ENCODE results near the gene SLC13A2. TPM values are rescaled to one million over a fixed set of nuclear protein-coding genes. Genes with fewer than 3 reads are reported as not detected.

The SLC13A2 gene
- total RNA-seq, 4 donors from 2014 or later: 49.7 to 95.0 (median 50.3) TPM; not detected in 1

- no peak for DNase-seq
- in situ Hi-C loops (cut with MboI; ENCODE audit: low pct_ligation_motif_present in 1 of 4, low pct_unique_long_range_greater_than_20kb in 1 of 4, low sequenced_read_pairs in 3 of 4): no loop called here
- Histone ChIP-seq H3K27me3 (no peaks in the 10 kb centered on the region), H3K36me3 (no peaks in the 10 kb centered on the region), H3K27ac (no peak overlapping the region), H3K4me1 (peaks cover 0 to 10% (median 3%) of the 10 kb centered on the region in 4 donors), H3K9me3 (no peaks in the 10 kb centered on the region), H3K4me3 (no peak overlapping the region)
- intact Hi-C loops (cut with DNase I; ENCODE audit: low total_unique reads): no loop called here
- TF ChIP-seq POLR2AphosphoS5 (IDR thresholded peaks at IDR 0.05) (no peak), POLR2A (IDR thresholded peaks at IDR 0.05) (no peak), EP300 (IDR thresholded peaks at IDR 0.05; ENCODE audit: low read depth) (no peak)
- TF ChIP-seq, protein P1, sequence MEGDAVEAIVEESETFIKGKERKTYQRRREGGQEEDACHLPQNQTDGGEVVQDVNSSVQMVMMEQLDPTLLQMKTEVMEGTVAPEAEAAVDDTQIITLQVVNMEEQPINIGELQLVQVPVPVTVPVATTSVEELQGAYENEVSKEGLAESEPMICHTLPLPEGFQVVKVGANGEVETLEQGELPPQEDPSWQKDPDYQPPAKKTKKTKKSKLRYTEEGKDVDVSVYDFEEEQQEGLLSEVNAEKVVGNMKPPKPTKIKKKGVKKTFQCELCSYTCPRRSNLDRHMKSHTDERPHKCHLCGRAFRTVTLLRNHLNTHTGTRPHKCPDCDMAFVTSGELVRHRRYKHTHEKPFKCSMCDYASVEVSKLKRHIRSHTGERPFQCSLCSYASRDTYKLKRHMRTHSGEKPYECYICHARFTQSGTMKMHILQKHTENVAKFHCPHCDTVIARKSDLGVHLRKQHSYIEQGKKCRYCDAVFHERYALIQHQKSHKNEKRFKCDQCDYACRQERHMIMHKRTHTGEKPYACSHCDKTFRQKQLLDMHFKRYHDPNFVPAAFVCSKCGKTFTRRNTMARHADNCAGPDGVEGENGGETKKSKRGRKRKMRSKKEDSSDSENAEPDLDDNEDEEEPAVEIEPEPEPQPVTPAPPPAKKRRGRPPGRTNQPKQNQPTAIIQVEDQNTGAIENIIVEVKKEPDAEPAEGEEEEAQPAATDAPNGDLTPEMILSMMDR (IDR thresholded peaks at IDR 0.05): no peak
These were observed 4.7 kb upstream of the SLC13A2 start for GRCh38 chr17:28468781-28469180.

DNA sequence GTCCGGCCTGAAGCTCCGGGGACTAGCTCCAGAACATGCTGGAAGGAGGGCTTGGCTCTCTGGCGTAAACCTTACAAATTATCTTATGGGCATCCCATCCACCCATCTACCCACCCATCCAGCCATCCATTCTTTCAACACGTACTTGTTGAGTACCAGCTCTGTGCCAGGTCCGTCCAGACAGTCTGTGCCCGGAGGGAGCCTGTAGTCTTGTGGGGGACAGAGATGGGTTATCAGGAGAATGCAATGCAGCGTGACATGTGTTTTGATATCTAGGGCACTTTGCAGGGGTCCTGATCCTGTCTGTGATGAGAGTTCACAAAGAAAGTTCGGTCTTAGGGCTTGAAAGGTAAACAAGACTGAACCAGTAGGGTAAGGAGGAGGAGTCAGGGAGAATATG is 4.1 kb upstream of the SLC13A2 start:
- Histone ChIP-seq H3K27ac (no peak overlapping the region), H3K9me3 (no peaks in the 10 kb centered on the region), H3K4me1 (peaks cover 0 to 16% (median 4%) of the 10 kb centered on the region in 4 donors), H3K4me3 (no peak overlapping the region), H3K36me3 (no peaks in the 10 kb centered on the region), H3K27me3 (no peaks in the 10 kb centered on the region)
- TF ChIP-seq POLR2AphosphoS5 (IDR thresholded peaks at IDR 0.05): no peak
- no peak for TF ChIP-seq EP300 (IDR thresholded peaks at IDR 0.05; ENCODE audit: low read depth)
- WGBS, 2 donors (ENCODE audit: low coverage in 1 of 2): 85 to 93% methylated on average over 3 to 8 of the region's 8 CpGs
- in situ Hi-C loops (cut with MboI; ENCODE audit: low pct_ligation_motif_present in 1 of 4, low pct_unique_long_range_greater_than_20kb in 1 of 4, low sequenced_read_pairs in 3 of 4): no loop called here
- no peak for DNase-seq
- intact Hi-C loops (cut with DNase I; ENCODE audit: low total_unique reads): no loop called here

GRCh38 chr17:28470266-28470913 is 3.1 kb upstream of the SLC13A2 start:
- TF ChIP-seq POLR2AphosphoS5 (IDR thresholded peaks at IDR 0.05): no peak
- TF ChIP-seq EP300 (IDR thresholded peaks at IDR 0.05; ENCODE audit: low read depth): no peak
- TF ChIP-seq, protein P1 (IDR thresholded peaks at IDR 0.05): no peak
- no peak for TF ChIP-seq POLR2A (IDR thresholded peaks at IDR 0.05)
- intact Hi-C loops (cut with DNase I; ENCODE audit: low total_unique reads): no loop called here

GRCh38 chr17:28470914-28471366 is 2.5 kb upstream of the SLC13A2 start:
- Histone ChIP-seq H3K4me1 (peaks cover 3 to 31% (median 15%) of the 10 kb centered on the region in 4 donors), H3K4me3 (no peak overlapping the region), H3K27me3 (no peaks in the 10 kb centered on the region), H3K36me3 (no peaks in the 10 kb centered on the region), H3K27ac (no peak overlapping the region), H3K9me3 (no peaks in the 10 kb centered on the region)
- TF ChIP-seq EP300 (IDR thresholded peaks at IDR 0.05; ENCODE audit: low read depth) (no peak), POLR2AphosphoS5 (IDR thresholded peaks at IDR 0.05) (no peak), POLR2A (IDR thresholded peaks at IDR 0.05) (no peak)
- TF ChIP-seq, protein P1 (IDR thresholded peaks at IDR 0.05): no peak
- WGBS, 2 donors (ENCODE audit: low coverage in 1 of 2): 53 to 100% methylated on average over 1 to 3 of the region's 3 CpGs
- intact Hi-C loops (cut with DNase I; ENCODE audit: low total_unique reads) (no loop called here), in situ Hi-C loops (cut with MboI; ENCODE audit: low pct_ligation_motif_present in 1 of 4, low pct_unique_long_range_greater_than_20kb in 1 of 4, low sequenced_read_pairs in 3 of 4) (no loop called here)
- DNase-seq: no peak

More at GRCh38 chr17:28470266-28470913, 3.1 kb upstream of the SLC13A2 start:
- Histone ChIP-seq H3K9me3 (no peaks in the 10 kb centered on the region), H3K36me3 (no peaks in the 10 kb centered on the region), H3K27me3 (no peaks in the 10 kb centered on the region), H3K4me1 (peaks cover 0 to 26% (median 11%) of the 10 kb centered on the region in 4 donors), H3K4me3 (no peak overlapping the region), H3K27ac (no peak overlapping the region)
- in situ Hi-C loops (cut with MboI; ENCODE audit: low pct_ligation_motif_present in 1 of 4, low pct_unique_long_range_greater_than_20kb in 1 of 4, low sequenced_read_pairs in 3 of 4): no loop called here
- DNase-seq: no peak
- 79% methylated on average over 7 of the region's 7 CpGs; no CpG with 5 or more reads in 1 of the 2 donors for WGBS, 2 donors (ENCODE audit: low coverage in 1 of 2)
